NB4 (cell line): ENCODE results near the gene DAPK1.

Experiments
- DNase-seq: peaks from one replicate; pipeline ENCODE4 v3.0.0; 2010; ENCODE audit warnings: low read depth
- H3K4me3 ChIP-seq: one replicate; pipeline ENCODE4 v1.5.1; 2011; ENCODE audit warnings: mild to moderate bottlenecking, low read depth, low read length, moderate library complexity
- MYC ChIP-seq: IDR thresholded peaks from 2 replicates; pipeline ENCODE4 v1.6.1; 2011; ENCODE audit warnings: low read depth, low read length
- POLR2A ChIP-seq: IDR thresholded peaks from 2 replicates; pipeline ENCODE4 v1.6.1; 2011; ENCODE audit warnings: mild to moderate bottlenecking; ENCODE audit not compliant: insufficient read length; ENCODE audit errors: extremely low read depth
- TF ChIP-seq, protein P1 (sequence below): IDR thresholded peaks from 2 replicates; pipeline ENCODE4 v1.6.1; 2011; ENCODE audit warnings: low read depth, low read length
- TF ChIP-seq, protein P2 (sequence below): IDR thresholded peaks from one replicate; pipeline ENCODE4 v1.5.1; 2012; ENCODE audit warnings: low read depth, low read length

DAPK1 gene

DNA sequence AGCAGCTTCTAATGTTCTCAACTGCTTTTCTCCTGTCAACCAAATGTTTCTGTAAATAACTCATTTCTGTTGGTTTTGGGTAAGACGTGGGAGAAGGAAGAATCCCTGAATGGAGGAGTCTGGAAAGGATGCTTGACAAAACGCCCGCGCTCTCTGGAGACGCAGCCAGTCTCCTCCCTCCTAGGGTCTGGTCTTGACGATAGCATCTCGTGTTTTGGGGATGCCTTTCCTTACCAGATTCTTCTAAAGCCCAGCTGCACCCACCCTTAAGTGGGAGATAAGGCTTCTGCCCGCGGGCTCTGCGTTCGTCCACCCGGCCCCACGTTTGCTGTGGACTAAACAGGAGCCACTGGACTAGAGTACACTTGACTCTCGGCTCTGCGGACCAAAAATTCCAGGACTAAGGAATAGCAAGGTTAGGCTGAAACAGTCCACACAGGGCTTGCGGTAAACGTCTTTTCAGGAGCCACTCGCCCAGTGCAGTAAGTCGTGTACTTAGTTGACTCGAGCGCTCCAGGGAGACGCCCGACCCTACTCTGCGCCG is 227.8 kb downstream of the DAPK1 start:
- H3K4me3 ChIP-seq: no peak overlapping the region
- DNase-seq: no peak
- TF ChIP-seq, protein P1, sequence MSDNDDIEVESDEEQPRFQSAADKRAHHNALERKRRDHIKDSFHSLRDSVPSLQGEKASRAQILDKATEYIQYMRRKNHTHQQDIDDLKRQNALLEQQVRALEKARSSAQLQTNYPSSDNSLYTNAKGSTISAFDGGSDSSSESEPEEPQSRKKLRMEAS: no peak
- TF ChIP-seq, protein P2, sequence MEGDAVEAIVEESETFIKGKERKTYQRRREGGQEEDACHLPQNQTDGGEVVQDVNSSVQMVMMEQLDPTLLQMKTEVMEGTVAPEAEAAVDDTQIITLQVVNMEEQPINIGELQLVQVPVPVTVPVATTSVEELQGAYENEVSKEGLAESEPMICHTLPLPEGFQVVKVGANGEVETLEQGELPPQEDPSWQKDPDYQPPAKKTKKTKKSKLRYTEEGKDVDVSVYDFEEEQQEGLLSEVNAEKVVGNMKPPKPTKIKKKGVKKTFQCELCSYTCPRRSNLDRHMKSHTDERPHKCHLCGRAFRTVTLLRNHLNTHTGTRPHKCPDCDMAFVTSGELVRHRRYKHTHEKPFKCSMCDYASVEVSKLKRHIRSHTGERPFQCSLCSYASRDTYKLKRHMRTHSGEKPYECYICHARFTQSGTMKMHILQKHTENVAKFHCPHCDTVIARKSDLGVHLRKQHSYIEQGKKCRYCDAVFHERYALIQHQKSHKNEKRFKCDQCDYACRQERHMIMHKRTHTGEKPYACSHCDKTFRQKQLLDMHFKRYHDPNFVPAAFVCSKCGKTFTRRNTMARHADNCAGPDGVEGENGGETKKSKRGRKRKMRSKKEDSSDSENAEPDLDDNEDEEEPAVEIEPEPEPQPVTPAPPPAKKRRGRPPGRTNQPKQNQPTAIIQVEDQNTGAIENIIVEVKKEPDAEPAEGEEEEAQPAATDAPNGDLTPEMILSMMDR: no peak

DNA sequence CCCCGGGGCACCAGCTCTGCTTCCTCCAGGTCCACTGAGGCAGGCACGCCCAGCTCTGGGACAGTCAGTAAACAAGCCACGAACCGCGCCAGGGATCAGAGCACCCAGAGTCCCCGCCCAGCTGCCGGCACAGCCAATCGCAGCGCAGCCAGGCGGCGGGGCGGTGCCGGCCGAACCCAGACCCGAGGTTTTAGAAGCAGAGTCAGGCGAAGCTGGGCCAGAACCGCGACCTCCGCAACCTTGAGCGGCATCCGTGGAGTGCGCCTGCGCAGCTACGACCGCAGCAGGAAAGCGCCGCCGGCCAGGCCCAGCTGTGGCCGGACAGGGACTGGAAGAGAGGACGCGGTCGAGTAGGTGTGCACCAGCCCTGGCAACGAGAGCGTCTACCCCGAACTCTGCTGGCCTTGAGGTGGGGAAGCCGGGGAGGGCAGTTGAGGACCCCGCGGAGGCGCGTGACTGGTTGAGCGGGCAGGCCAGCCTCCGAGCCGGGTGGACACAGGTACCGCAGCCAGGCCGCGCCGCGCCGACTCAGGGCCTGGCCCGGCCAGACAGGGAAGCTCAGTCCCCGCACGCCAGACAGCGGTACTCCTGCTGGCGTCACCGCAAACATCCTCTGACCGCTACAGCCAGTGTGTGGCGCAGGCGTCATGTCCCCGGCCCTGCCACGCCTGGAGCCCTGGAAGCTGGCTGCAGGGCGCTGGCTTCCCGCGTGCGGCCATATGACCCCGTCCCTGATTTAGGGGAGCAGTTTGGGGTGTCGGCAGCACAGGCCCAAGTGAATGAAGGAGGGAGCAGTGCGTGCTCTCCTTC is 228.4 kb downstream of the DAPK1 start, which contains the start of gene CTSL:
Gene CTSL, plus strand, starts transcription at position 220 of the 810 bp plus-strand sequence. CDS start 1,485 bp downstream, outside the sequence.
- peak; percentile 70 for DNase-seq
- no peak for TF ChIP-seq MYC
- TF ChIP-seq, protein P2: no peak
- H3K4me3 ChIP-seq: peak within 1 kb of the TSS; percentile 54

DNA sequence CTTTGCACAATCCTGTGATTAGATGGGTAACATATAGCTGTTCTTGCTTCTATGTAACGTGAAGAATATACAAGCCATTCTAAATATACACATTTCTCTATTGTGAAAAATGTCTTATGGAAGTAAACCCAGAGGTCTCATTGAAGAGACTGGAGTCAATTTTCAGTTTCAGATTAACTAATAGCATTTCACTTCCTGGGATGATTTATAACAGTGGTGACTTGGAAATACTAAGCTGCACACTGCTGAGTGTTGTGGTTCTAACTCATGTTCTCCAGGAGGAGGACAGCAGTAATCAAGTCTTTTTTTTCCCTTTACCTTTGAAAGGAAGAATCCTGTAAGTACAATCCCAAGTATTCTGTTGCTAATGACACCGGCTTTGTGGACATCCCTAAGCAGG is 231.6 kb downstream of the DAPK1 start:
- H3K4me3 ChIP-seq: no peak overlapping the region
- no peak for DNase-seq
- TF ChIP-seq, protein P1: no peak
- TF ChIP-seq, protein P2: no peak
- no peak for TF ChIP-seq MYC
- no peak for TF ChIP-seq POLR2A

DNA sequence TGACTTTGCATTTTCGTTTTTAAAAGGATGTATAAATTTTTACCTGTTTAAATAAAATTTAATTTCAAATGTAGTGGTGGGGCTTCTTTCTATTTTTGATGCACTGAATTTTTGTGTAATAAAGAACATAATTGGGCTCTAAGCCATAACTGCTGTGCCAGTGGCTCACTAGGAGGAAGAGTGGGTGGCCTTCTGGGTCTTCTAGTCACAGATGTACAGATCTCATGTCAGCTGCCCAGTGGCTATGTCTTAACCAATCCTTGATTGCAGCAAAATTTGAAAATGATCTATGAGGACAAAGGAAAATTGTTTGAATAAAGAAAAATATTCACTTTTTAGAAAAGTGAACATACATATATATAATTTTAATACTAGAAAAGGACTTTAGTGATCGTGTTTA is 233.7 kb downstream of the DAPK1 start:
- TF ChIP-seq, protein P2: no peak
- TF ChIP-seq MYC (no peak), POLR2A (no peak)
- TF ChIP-seq, protein P1: no peak
- H3K4me3 ChIP-seq: no peak overlapping the region
- DNase-seq: no peak

DNA sequence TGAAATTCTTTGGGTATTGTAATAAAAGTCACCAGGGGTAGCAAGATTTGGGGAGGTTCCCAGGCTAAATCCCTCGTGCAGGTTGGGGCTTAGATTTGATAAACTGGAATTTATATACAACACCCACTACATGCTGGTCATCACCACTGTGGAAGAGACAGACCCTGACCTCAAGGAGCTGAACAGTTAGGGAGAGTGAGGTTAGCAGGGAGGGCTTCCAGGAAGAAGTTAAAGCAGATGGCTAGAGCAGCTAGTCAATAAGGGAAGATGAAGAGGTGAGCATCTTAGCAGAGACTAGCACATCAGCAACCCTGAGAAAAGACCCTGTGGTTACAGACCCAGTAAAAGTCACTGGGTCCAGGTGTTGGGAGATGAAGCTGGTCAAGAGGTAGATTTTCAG is 234.7 kb downstream of the DAPK1 start:
- no peak overlapping the region for H3K4me3 ChIP-seq
- TF ChIP-seq POLR2A (no peak), MYC (no peak)
- TF ChIP-seq, protein P1: no peak
- TF ChIP-seq, protein P2: no peak
- no peak for DNase-seq
